22Rv1 (cell line): ENCODE data around the gene CNST.
"Not testable (repeated sequence)": the region's sequence is repeated elsewhere in the genome, so short reads cannot be mapped to it uniquely, and the experiment has no call there.

ENCODE experiments used
- H3K27ac ChIP-seq: fragments of 450-650 bp; 2 replicates; pipeline ENCODE4 v1.5.1; 2017
- CTCF ChIP-seq: fragments of 450-650 bp; IDR thresholded peaks from 2 replicates; pipeline ENCODE4 v1.5.1; 2017; ENCODE audit warnings: mild to moderate bottlenecking
- ZFX ChIP-seq: fragments of 450-650 bp; IDR thresholded peaks from 2 replicates; pipeline ENCODE4 v1.6.1; 2017; ENCODE audit warnings: antibody characterized with exemption, borderline replicate concordance

Gene CNST

GRCh38 chr1:246558041-246558440 is 8.2 kb upstream of the CNST start:
- no peak overlapping the region for H3K27ac ChIP-seq
- no peak for TF ChIP-seq ZFX

- TF ChIP-seq ZFX: no peak
- TF ChIP-seq CTCF: no peak
Measured at GRCh38 chr1:246559310-246559709, 6.9 kb upstream of the CNST start.

GRCh38 chr1:246560833-246561232 is 5.4 kb upstream of the CNST start:
- not testable (repeated sequence) for H3K27ac ChIP-seq

More at GRCh38 chr1:246559310-246559709, 6.9 kb upstream of the CNST start:
- no peak overlapping the region for H3K27ac ChIP-seq

- peak overlapping the region; percentile 88 for H3K27ac ChIP-seq
Measured at GRCh38 chr1:246564839-246565750, 1.2 kb upstream of the CNST start.

GRCh38 chr1:246565751-246566127 is 517 bp upstream of the CNST start:
- no peak for TF ChIP-seq ZFX
- TF ChIP-seq CTCF: no peak
- peak overlapping the region; percentile 88 for H3K27ac ChIP-seq

More at GRCh38 chr1:246564839-246565750, 1.2 kb upstream of the CNST start:
- no peak for TF ChIP-seq ZFX
- no peak for TF ChIP-seq CTCF

- TF ChIP-seq ZFX (no peak), CTCF (no peak)
- peak overlapping the region; percentile 88 for H3K27ac ChIP-seq
Measured at GRCh38 chr1:246566813-246567645, 773 bp downstream of the CNST start.

- TF ChIP-seq ZFX (no peak), CTCF (no peak)
- H3K27ac ChIP-seq: peak overlapping the region; percentile 88; the same call in 1 of the 2 replicates
Measured at GRCh38 chr1:246567646-246568235, 1.5 kb downstream of the CNST start.
